AG04450 (cell line): ENCODE data around the gene RARRES1. TPM values are rescaled to one million over a fixed set of nuclear protein-coding genes. Genes with fewer than 3 reads are reported as not detected.

ENCODE experiments used
- CTCF ChIA-PET: fragments of 300-600, 350-600 bp; formaldehyde crosslinking; extraction: SDS; loops from one replicate; lab custom pipeline; 2022; ENCODE audit warnings: antibody characterized with exemption, inconsistent platforms; lab: Charles Lee
- POLR2A ChIA-PET: fragments of 350-600 bp; formaldehyde crosslinking; extraction: SDS; loops from one replicate; lab custom pipeline; 2021; ENCODE audit warnings: antibody characterized with exemption, inconsistent platforms; lab: Yijun Ruan, JAX
- DNase-seq: peaks from one replicate; pipeline ENCODE4 v3.0.0-alpha.2; 2011; ENCODE audit warnings: low read depth, low spot score
- H3K27ac ChIP-seq: one replicate; pipeline ENCODE4 v1.5.1; 2012; ENCODE audit warnings: low read depth, low read length, control low read depth
- H3K27me3 ChIP-seq: one replicate; pipeline ENCODE4 v1.6.0; 2012; ENCODE audit warnings: low read length; ENCODE audit not compliant: control insufficient read depth, insufficient read depth
- H3K4me3 ChIP-seq: 2 replicates; pipeline ENCODE4 v1.5.1; 2011; ENCODE audit warnings: mild to moderate bottlenecking, low read depth, low read length, control low read depth
- H3K9me3 ChIP-seq: 2 replicates; pipeline ENCODE4 v1.5.1; 2012; ENCODE audit warnings: low read length; ENCODE audit not compliant: control insufficient read depth, insufficient read depth
- polyA plus RNA-seq: library from polyadenylated mRNA; depleted of rRNA; stranded (reverse); fragments of >200 nt; gene quantifications from 2 replicates; pipeline ENCODE4 v1.2.3, GENCODE V29; 2011
- TF ChIP-seq, protein P1 (sequence below): IDR thresholded peaks from 2 replicates; pipeline ENCODE4 v1.5.1; 2011; ENCODE audit warnings: low read depth, low read length, control low read depth, inconsistent platforms

The RARRES1 gene
- polyA plus RNA-seq, 1 experiment: 50.4 TPM

DNA sequence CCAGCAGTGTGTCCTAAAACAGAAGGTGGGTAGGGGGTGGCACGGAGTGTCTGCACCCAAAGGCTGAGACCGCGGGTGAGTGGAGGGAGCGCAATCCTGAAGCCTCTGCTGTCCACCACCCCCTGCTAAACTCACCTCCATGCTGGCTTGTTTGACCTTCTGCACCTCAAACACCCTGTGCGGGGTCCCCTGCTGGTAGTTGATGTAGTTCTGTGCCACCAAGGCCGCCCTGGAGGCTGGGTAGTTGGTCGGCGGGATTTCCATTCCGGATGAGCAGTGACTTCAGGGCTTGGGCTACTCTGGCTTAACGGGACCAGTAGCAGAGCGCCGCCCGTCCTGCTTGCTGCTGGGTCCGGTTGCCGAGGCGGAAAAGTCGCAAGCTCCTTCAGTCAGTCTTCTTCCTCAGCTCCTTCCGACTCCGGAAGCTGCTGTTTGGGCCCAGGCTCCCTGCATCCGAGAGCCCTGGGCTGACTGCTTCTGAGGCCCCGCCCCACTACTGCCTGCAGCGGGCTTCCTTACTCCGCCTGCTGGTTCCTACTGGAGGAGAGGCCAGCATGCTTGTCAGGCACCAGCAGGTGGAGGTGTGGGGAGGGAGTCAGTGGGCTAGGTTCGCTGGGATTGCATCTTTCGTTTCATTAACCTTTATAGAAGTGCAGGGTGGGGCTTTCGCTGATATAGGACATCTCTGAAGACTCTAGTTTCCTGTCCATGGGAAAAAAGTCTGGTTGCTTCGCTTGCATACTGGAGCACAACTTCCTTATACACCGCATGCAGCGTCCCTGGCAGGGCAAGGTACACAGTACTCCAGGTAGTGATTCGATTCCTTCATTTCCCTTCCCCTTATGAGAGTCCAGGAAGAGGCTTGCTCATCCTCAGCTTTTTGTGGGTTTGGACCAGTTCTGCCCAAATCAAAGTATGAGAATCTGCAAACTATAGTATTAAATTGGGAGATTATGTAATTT, 59.8 kb downstream of the RARRES1 start, which contains the start of gene LXN:
LXN (minus strand) TSS at position 434 of the 962 bp plus-strand sequence; CDS start at position 264, 170 bp downstream.
- TF ChIP-seq, protein P1, sequence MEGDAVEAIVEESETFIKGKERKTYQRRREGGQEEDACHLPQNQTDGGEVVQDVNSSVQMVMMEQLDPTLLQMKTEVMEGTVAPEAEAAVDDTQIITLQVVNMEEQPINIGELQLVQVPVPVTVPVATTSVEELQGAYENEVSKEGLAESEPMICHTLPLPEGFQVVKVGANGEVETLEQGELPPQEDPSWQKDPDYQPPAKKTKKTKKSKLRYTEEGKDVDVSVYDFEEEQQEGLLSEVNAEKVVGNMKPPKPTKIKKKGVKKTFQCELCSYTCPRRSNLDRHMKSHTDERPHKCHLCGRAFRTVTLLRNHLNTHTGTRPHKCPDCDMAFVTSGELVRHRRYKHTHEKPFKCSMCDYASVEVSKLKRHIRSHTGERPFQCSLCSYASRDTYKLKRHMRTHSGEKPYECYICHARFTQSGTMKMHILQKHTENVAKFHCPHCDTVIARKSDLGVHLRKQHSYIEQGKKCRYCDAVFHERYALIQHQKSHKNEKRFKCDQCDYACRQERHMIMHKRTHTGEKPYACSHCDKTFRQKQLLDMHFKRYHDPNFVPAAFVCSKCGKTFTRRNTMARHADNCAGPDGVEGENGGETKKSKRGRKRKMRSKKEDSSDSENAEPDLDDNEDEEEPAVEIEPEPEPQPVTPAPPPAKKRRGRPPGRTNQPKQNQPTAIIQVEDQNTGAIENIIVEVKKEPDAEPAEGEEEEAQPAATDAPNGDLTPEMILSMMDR: peak; percentile 90
- Histone ChIP-seq H3K27ac (peak within 1 kb of the TSS; percentile 55), H3K27me3 (no peaks in the 10 kb centered on the region), H3K9me3 (no peaks in the 10 kb centered on the region), H3K4me3 (peak within 1 kb of the TSS; percentile 90)
- ChIA-PET CTCF (interaction anchor here (0.6 to 7.2 kb wide), 14 partner anchors 10 to 1070 kb away, joined by 3 to 85 read pairs (median 6); no protein-coding TSS in a partner anchor), POLR2A (interaction anchor here (0.6 to 1.0 kb wide), 4 partner anchors 10 to 102 kb away, joined by 3 to 4 read pairs (median 3); partner anchors contain the start of gene MLF1)
- DNase-seq: peak; percentile 60

DNA sequence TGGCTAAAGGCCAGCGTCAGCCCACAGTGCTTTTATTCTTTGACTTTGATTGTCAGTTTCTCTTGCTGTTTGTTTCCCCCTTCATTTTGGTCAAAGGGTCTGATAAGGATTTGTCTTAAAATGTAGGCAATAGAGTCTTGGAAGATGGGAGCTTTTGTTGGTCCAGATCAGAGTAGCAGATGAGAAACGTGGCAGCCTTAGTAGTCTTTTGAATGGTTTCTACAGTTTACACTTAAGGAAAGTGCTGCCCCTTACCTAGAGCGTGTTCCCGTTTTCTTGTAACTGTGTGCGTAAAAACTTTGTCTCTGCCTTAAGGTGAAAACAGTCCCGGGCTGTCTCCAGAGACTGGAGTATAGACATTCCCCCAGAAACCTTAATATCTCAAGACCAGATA, 60.4 kb downstream of the RARRES1 start:
- no peak for DNase-seq
- Histone ChIP-seq H3K4me3 (peak overlapping the region; percentile 90), H3K9me3 (no peaks in the 10 kb centered on the region), H3K27me3 (no peaks in the 10 kb centered on the region), H3K27ac (peak overlapping the region; percentile 55)
- ChIA-PET CTCF (interaction anchor here (0.6 to 7.2 kb wide), 16 partner anchors 11 to 1070 kb away, joined by 3 to 85 read pairs (median 6); no protein-coding TSS in a partner anchor), POLR2A (interaction anchor here (0.6 to 1.0 kb wide), 3 partner anchors 10 to 101 kb away, joined by 3 read pairs; partner anchors contain the start of gene MLF1)
- TF ChIP-seq, protein P1: no peak

DNA sequence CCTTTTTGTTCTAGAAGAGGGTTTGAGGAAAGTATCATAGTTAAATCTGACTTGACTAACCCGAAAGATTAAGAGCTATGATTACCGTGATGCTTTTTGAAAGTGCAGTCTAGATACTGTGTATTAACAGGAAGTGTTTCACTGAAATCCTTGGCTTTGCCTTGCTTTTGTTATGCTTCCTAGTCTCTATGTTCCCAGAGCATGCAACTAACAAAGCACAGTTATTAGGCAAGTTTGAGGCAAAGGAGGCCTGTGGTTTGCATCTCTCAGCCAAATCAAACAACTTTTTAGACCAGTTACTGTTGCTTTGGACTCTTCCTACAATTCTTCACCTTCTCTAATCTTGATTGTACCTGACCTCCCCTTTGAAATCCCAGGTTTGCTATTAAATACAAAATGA, 63.8 kb downstream of the RARRES1 start:
- Histone ChIP-seq H3K27me3 (no peaks in the 10 kb centered on the region), H3K9me3 (no peaks in the 10 kb centered on the region), H3K4me3 (peak overlapping the region; percentile 14; the same call in 1 of the 2 replicates), H3K27ac (no peak overlapping the region)
- TF ChIP-seq, protein P1: no peak
- POLR2A ChIA-PET: no interaction called here
- peak; percentile 3 for DNase-seq
- CTCF ChIA-PET: interaction anchor here (1.2 to 7.2 kb wide), 3 partner anchors 7 to 133 kb away, joined by 3 to 85 read pairs (median 44); partner anchors contain the start of gene MFSD1

DNA sequence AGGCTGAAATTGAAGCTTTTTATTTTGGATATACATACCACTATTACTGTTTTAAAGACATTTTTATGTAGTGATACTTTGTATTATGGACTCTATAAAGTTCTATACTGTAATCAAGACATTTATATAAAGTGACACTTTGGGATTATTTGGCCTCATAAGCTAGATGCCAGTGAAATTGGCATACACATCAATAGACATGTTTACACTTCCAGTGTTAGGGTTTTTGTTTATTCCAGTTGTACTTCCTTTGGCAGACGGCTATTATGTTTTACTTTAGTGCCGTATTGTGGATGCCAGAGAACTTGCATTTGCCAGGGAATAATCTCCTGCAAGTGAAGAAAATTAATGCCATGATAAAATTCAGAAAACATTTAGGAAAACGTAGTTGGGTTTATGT, 65.8 kb downstream of the RARRES1 start:
- POLR2A ChIA-PET: no interaction called here
- CTCF ChIA-PET: interaction anchor here (1.2 to 6.0 kb wide), 3 partner anchors 61 to 124 kb away, joined by 3 to 44 read pairs (median 6); no protein-coding TSS in a partner anchor
- TF ChIP-seq, protein P1: no peak

More for the DNA sequence above, 65.8 kb downstream of the RARRES1 start:
- H3K4me3 ChIP-seq: no peak overlapping the region
- H3K9me3 ChIP-seq: no peaks in the 10 kb centered on the region
- no peaks in the 10 kb centered on the region for H3K27me3 ChIP-seq
- no peak for DNase-seq
- H3K27ac ChIP-seq: no peak overlapping the region
